Vagina (tissue), 2 donors: ENCODE results near the gene NRXN2.

Experiments used
- CTCF ChIP-seq, 3 experiments: fragments of 450-650 bp in 2 of 3; fragments of 200-600 bp in 1 of 3; sonication (generic) in 1 of 3; IDR thresholded peaks; one replicate each; pipeline ENCODE4 v1.5.1; 2017 to 2019; ENCODE audit warnings: antibody characterized with exemption in 3 of 3, mild to moderate bottlenecking in 2 of 3, moderate library complexity in 2 of 3
- POLR2A ChIP-seq, 2 donors: fragments of 450-650 bp; IDR thresholded peaks; one replicate each; pipeline ENCODE4 v1.6.1; 2017; ENCODE audit warnings: antibody characterized with exemption in 2 of 2, mild to moderate bottlenecking in 2 of 2, moderate library complexity in 2 of 2
- POLR2AphosphoS5 ChIP-seq, 2 donors: sonication (generic); formaldehyde crosslinking; IDR thresholded peaks; one replicate each; pipeline ENCODE4 v1.9.0; 2017; ENCODE audit warnings: antibody characterized with exemption in 2 of 2, mild to moderate bottlenecking in 2 of 2, low read depth in 1 of 2; ENCODE audit not compliant: insufficient read depth in 1 of 2

GRCh38 chr11:64712430-64713015 is 10.5 kb downstream of the NRXN2 start:
- TF ChIP-seq POLR2A (IDR thresholded peaks at IDR 0.05) (no peak), CTCF (IDR thresholded peaks at IDR 0.05) (no peak), POLR2AphosphoS5 (IDR thresholded peaks at IDR 0.05; ENCODE audit: insufficient read depth in 1 of 2, low read depth in 1 of 2) (no peak)
